ENCODE results near the gene ECEL1. TPM values are rescaled to one million over a fixed set of nuclear protein-coding genes. Genes with fewer than 3 reads are reported as not detected.

Gene ECEL1
- total and polyA plus RNA-seq, 2 experiments from 2014 or later: 0.54 TPM; not detected in 1

DNA sequence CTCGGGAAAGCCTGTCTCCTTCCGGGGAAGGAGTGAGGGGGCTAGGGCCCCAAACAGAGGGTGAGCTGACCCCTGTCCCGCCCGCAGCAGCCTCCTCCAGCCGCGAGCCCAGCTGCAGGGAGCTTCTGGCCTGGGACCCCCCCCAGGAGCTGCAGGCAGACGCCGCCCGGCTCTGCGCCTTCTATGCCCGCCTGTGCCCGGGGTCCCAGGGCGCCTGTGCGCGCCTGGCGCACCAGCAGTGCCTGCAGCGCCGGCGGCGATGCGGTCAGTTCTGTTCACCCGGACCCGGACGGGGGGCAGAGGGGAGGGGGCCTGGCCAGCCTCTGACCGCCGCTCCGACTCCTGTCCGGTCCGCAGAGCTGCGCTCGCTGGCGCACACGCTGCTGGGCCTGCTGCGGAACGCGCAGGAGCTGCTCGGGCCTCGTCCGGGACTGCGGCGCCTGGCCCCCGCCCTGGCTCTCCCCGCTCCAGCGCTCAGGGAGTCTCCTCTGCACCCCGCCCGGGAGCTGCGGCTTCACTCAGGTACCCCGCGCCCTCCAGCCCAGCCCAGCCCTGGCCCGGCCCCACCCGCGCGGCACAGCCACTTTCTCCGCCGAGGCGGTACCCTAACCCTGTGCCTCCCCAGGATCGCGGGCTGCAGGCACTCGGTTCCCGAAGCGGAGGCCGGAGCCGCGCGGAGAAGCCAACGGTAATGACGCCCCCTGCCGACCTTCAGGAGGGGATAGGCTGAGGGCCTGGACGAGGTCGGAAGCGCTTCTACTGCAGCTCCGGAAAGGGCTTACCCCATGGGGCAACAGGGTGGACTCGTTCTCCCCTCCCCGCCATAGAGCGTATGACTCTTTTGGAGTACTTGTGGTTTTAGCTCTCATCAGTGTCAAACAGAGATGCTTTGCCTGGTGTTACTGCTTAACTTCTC lies 36.3 kb upstream of the ECEL1 start:
- Histone ChIP-seq H3K9me3 (ENCODE audit: low read depth) (no peaks in the 10 kb centered on the region), H3K4me1 (ENCODE audit: insufficient read depth) (no peaks in the 10 kb centered on the region), H3K27ac (no peak overlapping the region), H2AFZ (peak overlapping the region; percentile 63; the same call in 1 of the 2 replicates), H4K20me1 (ENCODE audit: insufficient read depth) (no peaks in the 10 kb centered on the region), H3K9me2 (ENCODE audit: insufficient read depth) (no peaks in the 10 kb centered on the region), H3K4me3 (peak overlapping the region; percentile 42), H3K79me2 (ENCODE audit: insufficient read depth) (no peaks in the 10 kb centered on the region), H3K36me3 (ENCODE audit: low read depth) (no peaks in the 10 kb centered on the region), H3F3A (ENCODE audit: insufficient read depth) (no peaks in the 10 kb centered on the region), H3K27me3 (replicated peaks; ENCODE audit: insufficient read depth) (peaks cover 44% of the 10 kb centered on the region), H3K9ac (no peak overlapping the region), H3K4me2 (ENCODE audit: unreplicated experiment) (peak overlapping the region; percentile 35)
- in situ Hi-C loops (cut with MboI): no loop called here
- DNase-seq: peak; percentile 49
- no peak for TF ChIP-seq EZH2phosphoT487 (IDR thresholded peaks at IDR 0.05; ENCODE audit: insufficient read depth, low read depth)
- peak; percentile 76 for TF ChIP-seq EZH2 (IDR thresholded peaks at IDR 0.05; ENCODE audit: insufficient read depth, poor library complexity, severe bottlenecking)
- 4 to 5% methylated on average over 35 to 53 of the region's 75 CpGs for WGBS, 2 experiments (ENCODE audit: low coverage in 1 of 2, low lambda C conversion rate in 2 of 2, missing lambda C conversion rate in 2 of 2)

- no peak overlapping the region for H3K27ac ChIP-seq
- TF ChIP-seq EZH2phosphoT487 (IDR thresholded peaks at IDR 0.05; ENCODE audit: insufficient read depth, low read depth) (no peak), EZH2 (IDR thresholded peaks at IDR 0.05; ENCODE audit: insufficient read depth, poor library complexity, severe bottlenecking) (no peak)
- no peaks in the 10 kb centered on the region for H3F3A ChIP-seq (ENCODE audit: insufficient read depth)
- in situ Hi-C loops (cut with MboI): no loop called here
- no peaks in the 10 kb centered on the region for H3K9me2 ChIP-seq (ENCODE audit: insufficient read depth)
- no peak for DNase-seq
- H3K9me3 ChIP-seq (ENCODE audit: low read depth): no peaks in the 10 kb centered on the region
- peaks cover 49% of the 10 kb centered on the region for H3K27me3 ChIP-seq (replicated peaks; ENCODE audit: insufficient read depth)
- no peak overlapping the region for H3K4me2 ChIP-seq (ENCODE audit: unreplicated experiment)
- no peak overlapping the region for H3K4me3 ChIP-seq
- WGBS, 2 experiments (ENCODE audit: low coverage in 1 of 2, low lambda C conversion rate in 2 of 2, missing lambda C conversion rate in 2 of 2): 12 to 18% methylated on average over 10 to 16 of the region's 16 CpGs
- H3K79me2 ChIP-seq (ENCODE audit: insufficient read depth): no peaks in the 10 kb centered on the region
- no peak overlapping the region for H2AFZ ChIP-seq
- H3K9ac ChIP-seq: no peak overlapping the region
- H3K36me3 ChIP-seq (ENCODE audit: low read depth): no peaks in the 10 kb centered on the region
- no peaks in the 10 kb centered on the region for H3K4me1 ChIP-seq (ENCODE audit: insufficient read depth)
- no peaks in the 10 kb centered on the region for H4K20me1 ChIP-seq (ENCODE audit: insufficient read depth)
Observed at GRCh38 chr2:232523402-232523681, 35.7 kb upstream of the ECEL1 start.

DNA sequence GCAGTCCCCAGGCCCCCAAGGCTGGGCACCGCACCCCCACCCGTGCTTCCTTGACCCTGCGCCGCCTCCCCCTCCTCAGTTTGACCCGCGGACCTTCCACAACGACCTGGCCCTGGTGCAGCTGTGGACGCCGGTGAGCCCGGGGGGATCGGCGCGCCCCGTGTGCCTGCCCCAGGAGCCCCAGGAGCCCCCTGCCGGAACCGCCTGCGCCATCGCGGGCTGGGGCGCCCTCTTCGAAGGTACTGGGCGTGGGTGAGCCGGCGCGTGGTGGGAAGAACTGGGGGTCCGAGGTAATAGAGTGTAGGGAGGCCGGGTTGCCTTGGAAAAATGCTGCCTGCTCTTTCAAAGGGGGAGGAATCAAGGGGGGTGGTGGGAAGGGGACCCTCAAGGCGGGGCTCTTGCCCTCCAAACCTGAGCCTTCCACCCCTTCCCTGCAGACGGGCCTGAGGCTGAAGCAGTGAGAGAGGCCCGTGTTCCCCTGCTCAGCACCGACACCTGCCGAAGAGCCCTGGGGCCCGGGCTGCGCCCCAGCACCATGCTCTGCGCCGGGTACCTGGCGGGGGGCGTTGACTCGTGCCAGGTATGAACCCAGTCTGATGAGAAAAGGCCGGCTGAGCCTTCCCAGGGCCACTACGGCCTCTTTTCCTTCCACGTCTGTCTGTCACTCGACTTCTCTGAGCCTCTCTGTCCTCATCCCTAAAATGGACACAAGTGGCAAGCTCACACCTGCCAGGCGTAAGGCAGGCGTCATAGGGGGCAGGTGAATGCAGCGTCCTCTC lies 35.2 kb upstream of the ECEL1 start:
- Histone ChIP-seq H3K27ac (no peak overlapping the region), H3K9me3 (ENCODE audit: low read depth) (no peaks in the 10 kb centered on the region), H3K4me2 (ENCODE audit: unreplicated experiment) (no peak overlapping the region), H3K36me3 (ENCODE audit: low read depth) (no peaks in the 10 kb centered on the region), H2AFZ (no peak overlapping the region), H3K9ac (no peak overlapping the region), H4K20me1 (ENCODE audit: insufficient read depth) (no peaks in the 10 kb centered on the region), H3K9me2 (ENCODE audit: insufficient read depth) (no peaks in the 10 kb centered on the region), H3K79me2 (ENCODE audit: insufficient read depth) (no peaks in the 10 kb centered on the region), H3F3A (ENCODE audit: insufficient read depth) (no peaks in the 10 kb centered on the region), H3K4me3 (no peak overlapping the region), H3K4me1 (ENCODE audit: insufficient read depth) (no peaks in the 10 kb centered on the region), H3K27me3 (replicated peaks; ENCODE audit: insufficient read depth) (peaks cover 55% of the 10 kb centered on the region)
- in situ Hi-C loops (cut with MboI): no loop called here
- TF ChIP-seq EZH2phosphoT487 (IDR thresholded peaks at IDR 0.05; ENCODE audit: insufficient read depth, low read depth) (no peak), EZH2 (IDR thresholded peaks at IDR 0.05; ENCODE audit: insufficient read depth, poor library complexity, severe bottlenecking) (no peak)
- DNase-seq: no peak
- WGBS, 2 experiments (ENCODE audit: low coverage in 1 of 2, low lambda C conversion rate in 2 of 2, missing lambda C conversion rate in 2 of 2): 9 to 10% methylated on average over 42 to 45 of the region's 46 CpGs

GRCh38 chr2:232521959-232522622 lies 34.5 kb upstream of the ECEL1 start:
- Histone ChIP-seq H3K4me2 (ENCODE audit: unreplicated experiment) (no peak overlapping the region), H3K4me1 (ENCODE audit: insufficient read depth) (no peaks in the 10 kb centered on the region), H3K27ac (no peak overlapping the region), H3K27me3 (replicated peaks; ENCODE audit: insufficient read depth) (peaks cover 58% of the 10 kb centered on the region), H3K9ac (no peak overlapping the region), H2AFZ (no peak overlapping the region), H3K9me2 (ENCODE audit: insufficient read depth) (no peaks in the 10 kb centered on the region), H3K36me3 (ENCODE audit: low read depth) (no peaks in the 10 kb centered on the region), H3K79me2 (ENCODE audit: insufficient read depth) (no peaks in the 10 kb centered on the region), H3K4me3 (no peak overlapping the region), H4K20me1 (ENCODE audit: insufficient read depth) (no peaks in the 10 kb centered on the region), H3F3A (ENCODE audit: insufficient read depth) (no peaks in the 10 kb centered on the region), H3K9me3 (ENCODE audit: low read depth) (no peaks in the 10 kb centered on the region)
- WGBS, 2 experiments (ENCODE audit: low coverage in 1 of 2, low lambda C conversion rate in 2 of 2, missing lambda C conversion rate in 2 of 2): 6 to 11% methylated on average over 28 to 42 of the region's 66 CpGs
- peak; percentile 56 for DNase-seq
- in situ Hi-C loops (cut with MboI): no loop called here
- TF ChIP-seq EZH2phosphoT487 (IDR thresholded peaks at IDR 0.05; ENCODE audit: insufficient read depth, low read depth): no peak
